HAP-1 (cell line): ENCODE measurements around the gene LRRC55.
"Not testable (repeated sequence)": the region's sequence is repeated elsewhere in the genome, so short reads cannot be mapped to it uniquely, and the experiment has no call there.

Experiments
- DNase-seq, 2 experiments: peaks; one replicate each; pipeline ENCODE4 v3.0.0-alpha.2; 2016 to 2020; ENCODE audit warnings: low spot score in 2 of 2
- H3K27me3 ChIP-seq: fragments of 250-450 bp; sonication (Bioruptor Pico); 2 replicates; pipeline ENCODE4 v1.5.1; 2020; ENCODE audit warnings: low read depth, mild to moderate bottlenecking, moderate library complexity
- H3K36me3 ChIP-seq: fragments of 250-450 bp; sonication (Bioruptor Pico); replicated peaks from 2 replicates; pipeline ENCODE4 v1.5.1; 2020; ENCODE audit warnings: mild to moderate bottlenecking
- H3K4me1 ChIP-seq: fragments of 250-450 bp; sonication (Bioruptor Pico); 2 replicates; pipeline ENCODE4 v1.5.1; 2020; ENCODE audit warnings: mild to moderate bottlenecking
- H3K4me3 ChIP-seq: fragments of 250-450 bp; sonication (Bioruptor Pico); 2 replicates; pipeline ENCODE4 v1.5.1; 2020; ENCODE audit warnings: mild to moderate bottlenecking, moderate library complexity
- H3K9me3 ChIP-seq: fragments of 250-450 bp; sonication (Bioruptor Pico); 2 replicates; pipeline ENCODE4 v1.5.1; 2020; ENCODE audit warnings: mild to moderate bottlenecking, moderate library complexity
- in situ Hi-C: fragments of 300-500 bp; cut with MboI; formaldehyde crosslinking; loops from 3 replicates; pipeline ENCODE4 v1.14.3; 2020; ENCODE audit warnings: low sequenced_read_pairs, inconsistent platforms, mixed read lengths

LRRC55 gene

GRCh38 chr11:57169732-57170313 lies 11.9 kb upstream of the LRRC55 start:
- DNase-seq, H3K27me3 ChIP-seq, H3K36me3 ChIP-seq, H3K4me1 ChIP-seq, H3K9me3 ChIP-seq, H3K4me3 ChIP-seq, in situ Hi-C loops: not testable (repeated sequence)

DNA sequence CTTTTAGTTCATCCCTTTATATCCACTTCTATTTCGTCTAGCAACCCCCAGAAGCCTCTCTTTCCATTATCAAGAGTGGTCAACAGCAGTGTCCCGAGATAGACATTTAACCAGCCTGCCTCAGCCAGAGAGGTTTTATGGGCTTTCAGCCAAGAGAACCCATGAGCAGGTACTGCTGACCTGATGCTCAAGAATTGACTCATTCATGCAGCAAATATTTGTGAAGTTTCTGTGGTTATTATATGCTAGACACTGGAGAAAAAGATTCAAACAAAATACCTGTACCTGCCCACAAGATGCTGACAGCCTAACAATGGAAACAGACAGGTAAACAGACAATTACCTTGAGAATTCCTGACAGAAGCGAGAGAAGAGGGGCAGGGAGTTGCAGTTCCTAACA lies 9.7 kb upstream of the LRRC55 start:
- Histone ChIP-seq H3K4me3 (no peak overlapping the region), H3K9me3 (no peaks in the 10 kb centered on the region), H3K36me3 (no peaks in the 10 kb centered on the region), H3K4me1 (no peaks in the 10 kb centered on the region), H3K27me3 (no peaks in the 10 kb centered on the region)
- DNase-seq: no peak
- in situ Hi-C loops: no loop called here

- no peak for DNase-seq
- Histone ChIP-seq H3K9me3 (no peaks in the 10 kb centered on the region), H3K27me3 (no peaks in the 10 kb centered on the region), H3K36me3 (no peaks in the 10 kb centered on the region), H3K4me1 (no peaks in the 10 kb centered on the region), H3K4me3 (no peak overlapping the region)
- in situ Hi-C loops: no loop called here
Measured at GRCh38 chr11:57174656-57175055, 7.1 kb upstream of the LRRC55 start.

GRCh38 chr11:57175478-57175877 lies 6.3 kb upstream of the LRRC55 start:
- Histone ChIP-seq H3K4me1 (no peaks in the 10 kb centered on the region), H3K36me3 (no peaks in the 10 kb centered on the region), H3K4me3 (no peak overlapping the region), H3K9me3 (no peaks in the 10 kb centered on the region), H3K27me3 (no peaks in the 10 kb centered on the region; the same call in 1 of the 2 replicates)
- in situ Hi-C loops: no loop called here
- DNase-seq: no peak

DNA sequence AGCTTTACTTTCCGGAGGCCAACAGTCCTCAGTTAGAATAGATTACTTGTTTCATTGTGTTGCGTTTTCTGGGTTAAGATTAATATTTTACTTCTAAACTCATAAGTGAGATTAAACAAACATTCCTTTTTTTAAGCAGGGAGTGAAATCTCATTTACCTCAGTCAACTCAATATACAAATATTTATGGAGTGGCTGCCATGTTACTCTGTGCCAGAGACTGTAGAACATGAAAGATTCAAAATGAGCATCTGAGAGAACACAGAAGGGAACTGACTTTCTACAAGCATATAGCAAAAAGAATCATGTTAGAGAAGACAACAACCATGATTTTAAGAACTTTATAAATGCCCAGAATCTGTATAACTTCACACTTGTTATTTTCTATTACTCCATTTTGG lies 3.4 kb upstream of the LRRC55 start:
- Histone ChIP-seq H3K36me3 (no peaks in the 10 kb centered on the region), H3K9me3 (no peaks in the 10 kb centered on the region), H3K4me1 (no peaks in the 10 kb centered on the region), H3K4me3 (no peak overlapping the region), H3K27me3 (no peaks in the 10 kb centered on the region; the same call in none of the 2 replicates)
- no peak for DNase-seq
- in situ Hi-C loops: no loop called here

DNA sequence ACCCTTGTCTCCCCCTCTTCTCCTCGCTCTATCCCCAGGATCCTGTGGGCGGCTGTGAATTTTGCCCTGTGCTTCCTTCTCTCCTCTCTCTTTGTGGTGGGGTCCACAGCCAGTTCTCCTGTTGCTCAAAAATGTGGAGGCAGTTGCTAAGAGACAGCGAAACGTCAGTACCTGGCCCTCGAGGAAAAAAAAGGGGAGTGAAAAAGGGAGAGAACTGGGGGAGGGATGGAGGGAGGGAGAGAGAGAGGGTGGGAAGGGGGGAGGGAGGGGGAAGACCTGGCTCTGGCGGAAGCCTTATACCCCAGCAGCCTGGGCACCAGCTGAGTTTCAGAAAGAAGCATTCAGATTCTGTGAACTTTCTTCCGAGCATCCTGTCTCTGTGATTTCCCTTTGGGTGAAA lies 2.1 kb upstream of the LRRC55 start:
- DNase-seq: no peak
- no peaks in the 10 kb centered on the region; the same call in none of the 2 replicates for H3K27me3 ChIP-seq
- H3K4me1 ChIP-seq: no peaks in the 10 kb centered on the region
- in situ Hi-C loops: no loop called here
- H3K36me3 ChIP-seq: no peaks in the 10 kb centered on the region
- H3K9me3 ChIP-seq: no peaks in the 10 kb centered on the region
- no peak overlapping the region for H3K4me3 ChIP-seq

DNA sequence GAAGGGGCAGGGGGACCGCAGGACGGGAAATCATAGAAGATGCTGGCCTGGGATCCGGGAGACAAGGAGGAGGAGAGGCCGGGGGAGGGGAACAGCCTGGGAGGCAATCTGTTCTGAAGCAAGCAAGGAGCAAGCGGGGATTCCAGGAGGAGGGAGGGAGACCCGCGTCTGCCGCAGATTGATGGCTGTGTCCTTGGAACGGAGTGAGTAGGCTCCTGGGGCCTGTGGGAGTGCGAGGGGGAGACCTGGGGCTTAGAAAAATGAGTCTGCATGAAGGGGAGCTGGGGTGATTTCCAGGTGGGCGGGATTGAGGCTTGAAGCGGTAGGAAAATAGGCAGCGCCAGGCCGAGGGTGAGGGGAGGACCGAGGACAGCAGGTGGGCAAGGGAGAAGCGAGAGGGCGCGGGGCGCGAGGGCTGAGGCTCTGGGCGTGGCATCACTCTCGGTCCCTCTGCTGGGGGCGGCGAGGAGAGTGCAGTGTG lies 1.6 kb upstream of the LRRC55 start:
- Histone ChIP-seq H3K27me3 (no peaks in the 10 kb centered on the region; the same call in none of the 2 replicates), H3K9me3 (no peaks in the 10 kb centered on the region), H3K4me1 (no peaks in the 10 kb centered on the region), H3K36me3 (no peaks in the 10 kb centered on the region), H3K4me3 (no peak overlapping the region)
- DNase-seq: no peak
- in situ Hi-C loops: no loop called here

DNA sequence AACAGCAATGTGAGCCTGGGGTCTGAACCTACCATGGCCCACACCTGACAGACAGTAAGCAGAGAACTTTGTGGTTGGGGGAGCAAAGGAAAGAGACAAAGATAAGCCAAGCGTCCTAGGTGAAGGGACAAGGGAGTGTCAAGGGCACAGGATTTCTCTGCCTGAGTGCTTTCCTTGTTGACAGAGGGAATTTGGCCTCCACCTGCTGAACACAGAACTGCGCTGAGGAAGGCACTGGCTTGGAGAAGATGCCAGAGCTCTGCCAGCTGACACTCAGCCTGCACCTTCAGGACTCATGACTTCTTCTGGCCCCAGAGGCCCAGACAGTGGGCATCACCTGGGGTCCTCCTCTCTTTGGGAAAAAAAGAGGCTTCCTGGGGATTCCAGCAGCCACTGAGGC lies 789 bp upstream of the LRRC55 start:
- Histone ChIP-seq H3K36me3 (no peaks in the 10 kb centered on the region), H3K4me3 (no peak overlapping the region), H3K27me3 (no peaks in the 10 kb centered on the region; the same call in none of the 2 replicates), H3K4me1 (no peaks in the 10 kb centered on the region), H3K9me3 (no peaks in the 10 kb centered on the region)
- DNase-seq: no peak
- in situ Hi-C loops: no loop called here

DNA sequence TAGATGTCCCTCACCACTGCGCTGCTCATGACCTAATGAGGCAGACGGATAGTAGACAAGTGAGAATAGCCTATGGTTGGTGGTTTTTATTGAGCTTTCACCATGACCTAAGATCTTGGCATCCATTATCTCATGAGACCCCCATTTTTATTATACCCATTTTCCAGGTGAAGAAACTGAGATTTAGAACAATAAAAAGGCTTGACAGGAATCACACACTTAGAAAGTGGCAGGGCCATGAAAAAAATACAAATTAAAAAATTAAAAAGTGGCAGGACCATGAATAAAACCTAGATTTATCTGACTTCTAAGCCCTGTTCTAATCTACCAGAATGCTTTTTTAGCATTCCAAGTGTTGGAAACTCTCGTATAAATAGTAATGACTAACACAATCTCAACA lies 1.1 kb downstream of the LRRC55 start:
- Histone ChIP-seq H3K9me3 (no peaks in the 10 kb centered on the region), H3K27me3 (no peaks in the 10 kb centered on the region; the same call in none of the 2 replicates), H3K4me1 (no peaks in the 10 kb centered on the region), H3K36me3 (no peaks in the 10 kb centered on the region), H3K4me3 (no peak overlapping the region)
- DNase-seq: no peak
- in situ Hi-C loops: no loop called here

DNA sequence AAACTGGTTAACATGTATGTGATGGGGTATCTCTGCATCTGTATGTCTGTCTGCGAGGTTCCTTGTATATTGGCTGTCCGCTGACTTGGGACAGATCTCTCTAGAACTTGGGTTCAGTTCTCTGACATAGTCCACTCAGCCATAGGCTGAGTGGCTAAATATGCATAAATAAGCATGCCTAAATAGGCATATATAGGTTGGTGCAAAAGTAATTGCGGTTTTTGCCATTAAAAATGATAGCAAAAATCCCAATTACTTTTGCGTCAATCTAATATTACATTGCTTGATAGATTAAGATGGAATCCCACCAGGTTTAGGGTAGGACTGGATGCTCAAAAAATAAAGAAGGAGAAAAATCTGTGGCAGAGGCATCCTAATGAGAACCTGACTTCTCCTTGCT lies 8.8 kb downstream of the LRRC55 start:
- H3K27me3 ChIP-seq: no peaks in the 10 kb centered on the region
- H3K4me3 ChIP-seq: no peak overlapping the region
- in situ Hi-C loops: no loop called here
- H3K36me3 ChIP-seq: no peaks in the 10 kb centered on the region
- H3K4me1 ChIP-seq: no peaks in the 10 kb centered on the region
- no peak for DNase-seq
- no peaks in the 10 kb centered on the region for H3K9me3 ChIP-seq

GRCh38 chr11:57191311-57192219 lies 9.8 kb downstream of the LRRC55 start:
- Histone ChIP-seq H3K27me3 (no peaks in the 10 kb centered on the region), H3K36me3 (no peaks in the 10 kb centered on the region), H3K9me3 (no peaks in the 10 kb centered on the region), H3K4me3 (no peak overlapping the region), H3K4me1 (no peaks in the 10 kb centered on the region)
- no peak for DNase-seq
- in situ Hi-C loops: no loop called here

DNA sequence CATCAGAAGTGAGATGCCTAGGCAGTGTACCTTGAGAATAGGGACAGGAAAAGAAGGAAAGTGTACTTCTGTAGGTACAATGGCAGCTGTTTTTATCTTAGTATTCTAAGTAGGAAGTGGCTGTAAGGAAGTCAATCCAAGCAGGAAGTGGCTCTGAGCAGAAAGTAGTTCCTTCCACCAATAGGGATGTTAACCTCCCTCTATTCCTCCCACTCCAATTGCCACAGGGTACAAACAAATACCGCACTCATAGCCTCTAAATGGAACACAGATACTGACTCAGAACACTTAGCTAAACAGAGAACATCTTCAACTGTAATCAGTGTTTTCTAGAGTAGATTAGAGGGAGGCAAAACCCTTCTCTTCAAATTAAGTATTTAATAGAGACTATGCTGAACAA lies 10.6 kb downstream of the LRRC55 start:
- no peaks in the 10 kb centered on the region for H3K9me3 ChIP-seq
- no peak overlapping the region for H3K4me3 ChIP-seq
- no peaks in the 10 kb centered on the region for H3K4me1 ChIP-seq
- DNase-seq: no peak
- no peaks in the 10 kb centered on the region for H3K27me3 ChIP-seq
- H3K36me3 ChIP-seq: no peaks in the 10 kb centered on the region
- in situ Hi-C loops: no loop called here

DNA sequence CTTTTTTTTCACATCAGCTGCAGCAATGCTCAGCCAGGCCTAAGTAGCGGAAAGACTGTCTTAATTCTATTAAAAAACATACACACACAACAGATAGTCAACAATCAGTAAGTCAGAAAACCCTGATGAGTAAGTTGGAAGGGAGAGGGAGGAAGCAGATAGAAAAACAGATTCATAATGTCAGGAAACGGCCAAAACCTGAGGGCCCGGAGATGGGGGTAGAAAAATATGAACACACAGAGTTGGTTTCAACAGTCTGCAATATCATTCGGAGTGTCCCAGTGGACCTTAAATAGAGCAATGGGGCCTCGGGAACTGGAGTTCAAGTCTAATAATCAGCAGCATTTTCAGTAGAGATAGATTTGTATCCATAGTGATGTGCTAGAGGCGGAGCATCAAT lies 14.8 kb downstream of the LRRC55 start:
- in situ Hi-C loops: no loop called here
- Histone ChIP-seq H3K27me3 (peaks cover 3% of the 10 kb centered on the region), H3K4me3 (no peak overlapping the region), H3K36me3 (no peaks in the 10 kb centered on the region), H3K4me1 (no peaks in the 10 kb centered on the region), H3K9me3 (no peaks in the 10 kb centered on the region)
- DNase-seq: no peak

DNA sequence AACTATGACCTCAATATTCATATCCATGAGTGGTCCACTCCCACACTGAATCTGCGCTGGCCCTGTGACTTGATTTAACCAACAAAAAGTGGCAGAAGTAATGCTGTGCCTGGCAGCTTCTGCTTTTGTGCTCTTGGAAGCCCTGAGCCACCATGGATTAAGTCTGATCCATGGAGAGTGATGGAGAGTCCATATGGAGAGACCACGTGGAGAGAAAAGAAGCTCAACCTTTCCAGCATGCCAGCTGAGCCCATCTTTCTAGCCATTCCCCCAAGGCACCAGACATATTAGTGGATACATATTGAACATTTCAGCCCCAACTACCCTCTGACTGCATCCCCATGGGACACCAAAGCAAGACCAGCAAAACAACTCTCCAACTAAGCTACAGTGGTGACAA lies 16.0 kb downstream of the LRRC55 start:
- no peaks in the 10 kb centered on the region for H3K9me3 ChIP-seq
- H3K4me3 ChIP-seq: no peak overlapping the region
- peaks cover 7% of the 10 kb centered on the region for H3K27me3 ChIP-seq
- in situ Hi-C loops: no loop called here
- DNase-seq: no peak
- no peaks in the 10 kb centered on the region for H3K36me3 ChIP-seq
- no peaks in the 10 kb centered on the region for H3K4me1 ChIP-seq
